OCI-LY3 (cell line): ENCODE results near the gene GSX2.

Source experiments
- CTCF ChIP-seq: fragments of 200-600, 300-600 bp; sonication (generic); IDR thresholded peaks from 2 replicates; pipeline ENCODE4 v1.5.1; 2014; ENCODE audit warnings: antibody characterized with exemption, low read length, low read depth
- EZH2phosphoT487 ChIP-seq: fragments of 200-600 bp; shearing (Covaris generic); IDR thresholded peaks from 2 replicates; pipeline ENCODE4 v1.6.1; 2018; ENCODE audit warnings: antibody characterized with exemption, mixed run types, low read depth

DNA sequence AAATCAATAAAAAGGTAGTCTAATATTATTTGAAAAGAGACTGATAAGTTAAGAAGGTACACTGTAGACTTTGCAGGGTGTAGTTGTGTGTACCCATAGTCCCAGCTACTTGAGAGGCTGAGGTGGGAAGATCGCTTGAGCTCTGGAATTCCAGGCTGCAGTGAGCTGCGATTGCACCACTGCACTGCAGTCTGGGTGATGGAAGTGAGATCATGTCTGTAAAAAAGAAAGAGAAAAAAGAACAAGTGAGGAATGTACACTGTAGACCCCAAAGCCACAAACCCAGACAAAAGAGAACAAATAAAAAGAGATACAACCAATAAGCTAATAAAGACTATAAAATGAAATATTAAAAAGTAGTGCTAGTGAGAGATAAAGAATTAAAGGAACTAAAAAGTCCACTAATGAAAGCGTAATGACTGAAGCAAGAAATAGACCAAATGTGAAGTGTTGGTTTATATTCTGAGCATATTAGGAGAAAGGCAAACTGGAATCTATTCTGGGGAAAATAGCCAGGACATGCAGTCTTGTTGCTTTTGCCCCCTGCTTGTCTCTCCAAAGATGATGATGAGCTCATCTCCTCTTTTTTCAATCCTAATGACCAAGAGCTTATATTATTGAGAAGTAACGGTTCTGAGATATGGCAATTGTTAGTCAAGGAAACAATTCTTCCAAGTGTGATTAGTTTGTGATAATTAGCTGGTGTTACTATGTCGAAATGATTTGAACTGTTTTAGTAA is 19.1 kb downstream of the GSX2 start:
- no peak for TF ChIP-seq CTCF
- no peak for TF ChIP-seq EZH2phosphoT487
